H9 (cell line): ENCODE data around the gene PRR7. TPM values are rescaled to one million over a fixed set of nuclear protein-coding genes. Genes with fewer than 3 reads are reported as not detected.

Source experiments
- DNase-seq: peaks from one replicate; pipeline ENCODE4 v3.0.0-alpha.2; 2017
- H2AFZ ChIP-seq: one replicate; pipeline ENCODE4 v1.6.1; 2013; ENCODE audit warnings: mild to moderate bottlenecking, low read length, control low read depth, moderate library complexity
- H2AK5ac ChIP-seq: 2 replicates; pipeline ENCODE4 v1.6.1; 2013; ENCODE audit warnings: low read length, control low read depth, mixed read lengths; ENCODE audit not compliant: insufficient read length
- H2BK120ac ChIP-seq: one replicate; pipeline ENCODE4 v1.6.1; 2013; ENCODE audit warnings: low read depth, mild to moderate bottlenecking, low read length, control low read depth, inconsistent platforms; ENCODE audit not compliant: poor library complexity, severe bottlenecking
- H2BK12ac ChIP-seq: 2 replicates; pipeline ENCODE4 v1.6.1; 2013; ENCODE audit warnings: low read length, control low read depth, mixed read lengths, low read depth; ENCODE audit not compliant: insufficient read length
- H2BK15ac ChIP-seq: 2 replicates; pipeline ENCODE4 v1.6.1; 2013; ENCODE audit warnings: low read depth, low read length, control low read depth
- H2BK20ac ChIP-seq: one replicate; pipeline ENCODE4 v1.6.1; 2013; ENCODE audit warnings: low read depth, mild to moderate bottlenecking, low read length, control low read depth, inconsistent platforms; ENCODE audit not compliant: poor library complexity, severe bottlenecking
- H2BK5ac ChIP-seq: 2 replicates; pipeline ENCODE4 v1.6.1; 2013; ENCODE audit warnings: low read length, control low read depth, mixed read lengths; ENCODE audit not compliant: insufficient read length
- H3K14ac ChIP-seq: 2 replicates; pipeline ENCODE4 v1.6.1; 2013; ENCODE audit warnings: low read length, control low read depth; ENCODE audit not compliant: insufficient read depth
- H3K18ac ChIP-seq: 2 replicates; pipeline ENCODE4 v1.6.1; 2013; ENCODE audit warnings: low read depth, mild to moderate bottlenecking, mixed read lengths, low read length, control low read depth; ENCODE audit not compliant: insufficient read length
- H3K23ac ChIP-seq: 2 replicates; pipeline ENCODE4 v1.6.1; 2013; ENCODE audit warnings: low read length, control low read depth, mixed read lengths, low read depth; ENCODE audit not compliant: insufficient read length
- H3K23me2 ChIP-seq: 2 replicates; pipeline ENCODE4 v1.6.1; 2013; ENCODE audit warnings: low read depth, mild to moderate bottlenecking, mixed read lengths, low read length, control low read depth; ENCODE audit not compliant: insufficient read length, poor library complexity, severe bottlenecking
- H3K27ac ChIP-seq: 2 replicates; pipeline ENCODE4 v1.5.1; 2013; ENCODE audit warnings: low read length, control low read depth, mixed read lengths, low read depth; ENCODE audit not compliant: insufficient read length
- H3K27me3 ChIP-seq: 2 replicates; pipeline ENCODE4 v1.6.1; 2013; ENCODE audit warnings: low read length, control low read depth, inconsistent platforms; ENCODE audit not compliant: insufficient read depth
- H3K4ac ChIP-seq: 2 replicates; pipeline ENCODE4 v1.6.1; 2013; ENCODE audit warnings: low read depth, mild to moderate bottlenecking, control low read depth, inconsistent platforms, low read length, moderate library complexity
- H3K4me1 ChIP-seq: 2 replicates; pipeline ENCODE4 v1.6.1; 2013; ENCODE audit warnings: low read length, control low read depth, inconsistent platforms; ENCODE audit not compliant: insufficient read depth
- H3K4me2 ChIP-seq: 2 replicates; pipeline ENCODE4 v1.6.1; 2013; ENCODE audit warnings: low read length, control low read depth, mixed read lengths; ENCODE audit not compliant: insufficient read length, insufficient read depth
- H3K56ac ChIP-seq: 2 replicates; pipeline ENCODE4 v1.6.1; 2013; ENCODE audit warnings: low read depth, mild to moderate bottlenecking, mixed read lengths, low read length, control low read depth; ENCODE audit not compliant: insufficient read length
- H3K79me1 ChIP-seq: 2 replicates; pipeline ENCODE4 v1.6.1; 2013; ENCODE audit warnings: low read depth, mild to moderate bottlenecking, moderate library complexity, low read length, control low read depth, inconsistent platforms; ENCODE audit not compliant: insufficient read depth, poor library complexity, severe bottlenecking
- H3K79me2 ChIP-seq: 2 replicates; pipeline ENCODE4 v1.6.1; 2013; ENCODE audit warnings: low read length, control low read depth, inconsistent platforms; ENCODE audit not compliant: insufficient read depth
- H3K9ac ChIP-seq: 2 replicates; pipeline ENCODE4 v1.6.1; 2013; ENCODE audit warnings: low read length, control low read depth, mixed read lengths; ENCODE audit not compliant: insufficient read length; ENCODE audit errors: extremely low read depth
- H3K9me3 ChIP-seq: one replicate; pipeline ENCODE4 v1.6.1; 2013; ENCODE audit warnings: low read depth, low read length, inconsistent platforms; ENCODE audit not compliant: control insufficient read depth
- H3T11ph ChIP-seq: one replicate; pipeline ENCODE4 v1.6.1; 2013; ENCODE audit warnings: mild to moderate bottlenecking, low read length, control low read depth, inconsistent platforms
- H4K20me1 ChIP-seq: one replicate; pipeline ENCODE4 v1.6.1; 2013; ENCODE audit not compliant: control insufficient read depth, insufficient read length, insufficient read depth
- H4K5ac ChIP-seq: 2 replicates; pipeline ENCODE4 v1.6.1; 2013; ENCODE audit warnings: low read depth, mild to moderate bottlenecking, mixed read lengths, low read length, control low read depth; ENCODE audit not compliant: insufficient read length
- H4K8ac ChIP-seq: replicated peaks from 2 replicates; pipeline ENCODE4 v1.6.1; 2013; ENCODE audit warnings: low read length, control low read depth, mixed read lengths, low read depth; ENCODE audit not compliant: insufficient read length
- H4K91ac ChIP-seq: 2 replicates; pipeline ENCODE4 v1.6.1; 2013; ENCODE audit warnings: low read depth, mild to moderate bottlenecking, moderate library complexity, mixed read lengths, low read length, control low read depth; ENCODE audit not compliant: insufficient read length
- H3K27ac Mint-ChIP-seq, 3 experiments: 2 replicates in 2 of 3; 3 replicates in 1 of 3; pipeline ENCODE4 v1.8.0; 2020 to 2021; ENCODE audit warnings: mixed read lengths in 3 of 3, mild to moderate bottlenecking in 1 of 3, moderate library complexity in 1 of 3
- H3K27me3 Mint-ChIP-seq: 2 replicates; pipeline ENCODE4 v1.8.0; 2021; ENCODE audit warnings: low read depth, mild to moderate bottlenecking, moderate library complexity, mixed read lengths
- H3K36me3 Mint-ChIP-seq, 3 experiments: 2 replicates in 2 of 3; 3 replicates in 1 of 3; pipeline ENCODE4 v1.8.0; 2020 to 2021; ENCODE audit warnings: low read depth in 3 of 3, mixed read lengths in 3 of 3; ENCODE audit not compliant: insufficient read depth in 1 of 3
- H3K4me1 Mint-ChIP-seq, 2 experiments: 2 replicates each; pipeline ENCODE4 v1.8.0; 2020; ENCODE audit warnings: mixed read lengths in 2 of 2
- H3K4me3 Mint-ChIP-seq, 2 experiments: 2 replicates in 1 of 2; 3 replicates in 1 of 2; pipeline ENCODE4 v1.8.0; 2020 to 2021; ENCODE audit warnings: mild to moderate bottlenecking in 2 of 2, mixed read lengths in 2 of 2, moderate library complexity in 1 of 2
- H3K9me3 Mint-ChIP-seq, 2 experiments: 2 replicates in 1 of 2; 3 replicates in 1 of 2; pipeline ENCODE4 v1.8.0; 2020; ENCODE audit warnings: mild to moderate bottlenecking in 2 of 2, mixed read lengths in 2 of 2, moderate library complexity in 1 of 2
- CTCF ChIP-seq: fragments of 200-600 bp; sonication (generic); conservative IDR thresholded peaks from 3 replicates; pipeline ENCODE4 v1.8.0; 2021; ENCODE audit warnings: antibody characterized with exemption, mild to moderate bottlenecking
- WGBS: extraction: QIAGEN DNeasy Blood & Tissue Kit; methylation state at CpG from one replicate; pipeline ENCODE4 v1.1.7; 2013; ENCODE audit warnings: missing lambda C conversion rate, low lambda C conversion rate, mixed read lengths; ENCODE audit not compliant: insufficient read length; ENCODE audit errors: extremely low coverage; 5-methylcytosine and 5-hydroxymethylcytosine counted together
- total RNA-seq: library from RNA; stranded (reverse); gene quantifications from 2 replicates; pipeline ENCODE4 v1.2.1, GENCODE V29; 2021

Gene PRR7
- total RNA-seq, 1 experiment from 2014 or later = 9.6 TPM

DNA sequence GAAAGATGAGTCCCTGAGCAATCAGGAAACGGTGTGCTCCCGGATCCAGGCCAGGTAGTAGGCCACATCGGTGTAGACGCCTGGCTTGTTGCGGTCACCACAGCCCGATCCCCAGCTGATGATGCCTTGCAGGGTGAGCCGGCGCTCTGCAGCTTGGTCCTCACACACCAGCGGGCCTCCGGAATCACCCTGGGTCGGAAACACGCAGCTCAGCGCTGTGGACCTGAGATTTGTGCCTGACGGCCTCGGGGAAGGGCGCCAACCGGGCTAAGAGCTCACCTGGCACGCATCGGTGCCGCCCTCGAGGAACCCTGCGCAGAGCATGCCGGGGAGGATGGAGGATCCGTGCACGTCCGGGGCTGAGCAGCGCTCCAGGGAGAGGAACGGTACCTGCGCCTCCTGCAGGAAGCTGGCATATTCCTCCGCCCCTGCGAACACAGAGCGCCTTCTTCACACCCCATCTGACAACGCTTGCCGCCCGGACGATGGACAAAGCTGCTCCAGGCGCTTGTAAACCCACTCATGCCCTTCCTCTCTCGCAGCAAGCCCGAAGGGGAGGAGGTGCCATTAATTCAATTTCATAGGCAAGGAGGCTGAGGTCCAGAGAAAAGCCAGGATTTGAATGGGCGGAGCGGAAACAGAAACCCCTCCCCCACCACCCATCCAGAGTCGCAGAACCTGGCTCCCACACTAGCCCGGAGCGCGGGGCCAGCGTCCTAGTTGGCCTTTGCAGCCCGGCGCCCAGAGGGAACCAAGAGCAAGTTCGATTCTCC is 44.2 kb upstream of the PRR7 start:
- Histone ChIP-seq H3K9ac (no peak overlapping the region), H3K4me2 (peak overlapping the region; percentile 60), H3K27ac (no peak overlapping the region)

More for the DNA sequence above, 44.2 kb upstream of the PRR7 start:
- Mint-ChIP-seq H3K27me3 (peaks cover 77% of the 10 kb centered on the region), H3K4me3 (peak overlapping the region; percentile 63 to 89), H3K4me1 (peaks cover 10 to 11% of the 10 kb centered on the region in 2 experiments), H3K36me3 (no peaks in the 10 kb centered on the region), H3K9me3 (peaks cover 0 to 2% of the 10 kb centered on the region in 2 experiments; a peak in 2 of 5 replicates), H3K27ac (no peak overlapping the region)
- no peak overlapping the region for H3K4ac ChIP-seq
- H3K23ac ChIP-seq = no peak overlapping the region
- peak; percentile 72 for TF ChIP-seq CTCF
- no peak overlapping the region for H4K5ac ChIP-seq
- H2AK5ac ChIP-seq = no peak overlapping the region
- H2AFZ ChIP-seq = peak overlapping the region; percentile 19
- H3K79me1 ChIP-seq = no peaks in the 10 kb centered on the region
- H4K91ac ChIP-seq = no peak overlapping the region
- no peaks in the 10 kb centered on the region for H4K20me1 ChIP-seq
- no peaks in the 10 kb centered on the region for H3K79me2 ChIP-seq
- peak overlapping the region; percentile 21 for H3K18ac ChIP-seq
- H2BK20ac ChIP-seq = no peak overlapping the region
- H3K56ac ChIP-seq = no peak overlapping the region
- no CpG with 5 or more reads among the region's 49 CpGs for WGBS
- H2BK15ac ChIP-seq = no peak overlapping the region
- no peaks in the 10 kb centered on the region for H3K9me3 ChIP-seq
- peaks cover 23% of the 10 kb centered on the region for H3K23me2 ChIP-seq
- H2BK120ac ChIP-seq = no peak overlapping the region
- peaks cover 12% of the 10 kb centered on the region; the same call in 1 of the 2 replicates for H3K27me3 ChIP-seq
- H2BK5ac ChIP-seq = no peak overlapping the region
- no peaks in the 10 kb centered on the region for H3K4me1 ChIP-seq
- DNase-seq = peak; percentile 92
- H3T11ph ChIP-seq = no peak overlapping the region
- no peak overlapping the region for H2BK12ac ChIP-seq
- no peak overlapping the region for H3K14ac ChIP-seq
- no peak overlapping the region for H4K8ac ChIP-seq
